Measurements from ENCODE around the gene CDH4. TPM values are rescaled to one million over a fixed set of nuclear protein-coding genes. Genes with fewer than 3 reads are reported as not detected.

Gene CDH4
- total and polyA plus RNA-seq, 2 donors (not counting 3 experiments of a cell fraction or from before 2014, with no cell fraction given), result 0.17 to 0.51 TPM

DNA sequence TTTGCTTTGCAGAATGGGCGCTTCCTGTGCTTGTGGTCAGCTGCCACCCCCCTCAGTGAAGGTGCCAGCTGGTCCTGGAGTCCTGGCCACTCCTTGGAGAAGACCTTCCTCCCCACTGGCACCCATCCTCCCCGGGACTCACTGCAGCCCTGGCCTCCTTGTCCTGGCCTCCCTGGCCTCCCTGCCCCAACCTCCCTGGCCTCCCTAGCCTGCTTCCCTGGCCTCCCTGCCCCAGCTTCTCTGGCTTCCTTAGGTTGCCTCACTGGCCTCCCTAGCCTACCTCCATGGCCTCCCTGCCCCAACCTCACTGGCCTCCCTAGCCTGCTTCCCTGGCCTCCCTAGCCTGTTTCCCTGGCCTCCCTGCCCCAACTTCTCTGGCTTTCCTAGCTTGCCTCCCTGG lies 297.8 kb downstream of the CDH4 start:
- dilution Hi-C loops (cut with MboI; ENCODE audit: extremely low pct_ligation_motif_present, low sequenced_read_pairs), result no loop called here

More for the DNA sequence above, 297.8 kb downstream of the CDH4 start:
- Histone ChIP-seq H3K27me3 (ENCODE audit: control insufficient read depth in 2 of 2, insufficient read depth in 2 of 2, low read length in 2 of 2) (no peaks in the 10 kb centered on the region), H3K4me2 (ENCODE audit: insufficient read depth, low read length) (no peak overlapping the region), H4K20me1 (replicated peaks; ENCODE audit: control insufficient read depth, extremely low read depth, insufficient read depth, low read length) (no peaks in the 10 kb centered on the region), H3K79me2 (ENCODE audit: control insufficient read depth, insufficient read depth, low read length) (no peaks in the 10 kb centered on the region), H3K9me3 (replicated peaks; ENCODE audit: control insufficient read depth, insufficient read depth, low read length) (peaks cover 15% of the 10 kb centered on the region), H3K27ac (ENCODE audit: insufficient read depth, low read depth, low read length) (no peak overlapping the region), H3K9me1 (replicated peaks; ENCODE audit: control insufficient read depth, extremely low read depth, insufficient read depth, low read length) (no peaks in the 10 kb centered on the region), H3K4me3 (replicated peaks in 1 of 3; ENCODE audit: insufficient read depth in 1 of 3, low read depth in 1 of 3, low read length in 3 of 3) (no peak overlapping the region), H3K9ac (replicated peaks; ENCODE audit: extremely low read depth, insufficient read depth, low read length) (no peak overlapping the region), H3K4me1 (ENCODE audit: control insufficient read depth, extremely low read depth, insufficient read depth, low read length) (no peaks in the 10 kb centered on the region), H2AFZ (ENCODE audit: low read depth, low read length) (no peak overlapping the region), H3K36me3 (ENCODE audit: control insufficient read depth in 2 of 2, extremely low read depth in 1 of 2, insufficient read depth in 2 of 2, low read length in 2 of 2) (no peaks in the 10 kb centered on the region)
- intact Hi-C loops (cut with micrococcal nuclease), result no loop called here
- ChIA-PET CTCF (no interaction called here), POLR2A (no interaction called here)
- DNase-seq (ENCODE audit: low read depth, low spot score), result no peak
- BruUV-seq (replicated peaks), result no TSS peak
- no peak for FAIRE-seq
- TF ChIP-seq EZH2 (IDR thresholded peaks at IDR 0.05; ENCODE audit: borderline replicate concordance, low read depth, low read length, severe bottlenecking), result no peak
- no peak for TF ChIP-seq MYC (IDR thresholded peaks at IDR 0.05; ENCODE audit: low read depth, low read length)
- no peak for TF ChIP-seq POLR2AphosphoS5 (IDR thresholded peaks at IDR 0.05; ENCODE audit: insufficient read depth, low read depth, low read length)
- TF ChIP-seq MAX (IDR thresholded peaks at IDR 0.05; ENCODE audit: insufficient read depth, insufficient read length), result no peak
- TF ChIP-seq FOS (IDR thresholded peaks at IDR 0.05; ENCODE audit: borderline replicate concordance, insufficient read depth, low read length), result no peak
- TF ChIP-seq, protein P1, sequence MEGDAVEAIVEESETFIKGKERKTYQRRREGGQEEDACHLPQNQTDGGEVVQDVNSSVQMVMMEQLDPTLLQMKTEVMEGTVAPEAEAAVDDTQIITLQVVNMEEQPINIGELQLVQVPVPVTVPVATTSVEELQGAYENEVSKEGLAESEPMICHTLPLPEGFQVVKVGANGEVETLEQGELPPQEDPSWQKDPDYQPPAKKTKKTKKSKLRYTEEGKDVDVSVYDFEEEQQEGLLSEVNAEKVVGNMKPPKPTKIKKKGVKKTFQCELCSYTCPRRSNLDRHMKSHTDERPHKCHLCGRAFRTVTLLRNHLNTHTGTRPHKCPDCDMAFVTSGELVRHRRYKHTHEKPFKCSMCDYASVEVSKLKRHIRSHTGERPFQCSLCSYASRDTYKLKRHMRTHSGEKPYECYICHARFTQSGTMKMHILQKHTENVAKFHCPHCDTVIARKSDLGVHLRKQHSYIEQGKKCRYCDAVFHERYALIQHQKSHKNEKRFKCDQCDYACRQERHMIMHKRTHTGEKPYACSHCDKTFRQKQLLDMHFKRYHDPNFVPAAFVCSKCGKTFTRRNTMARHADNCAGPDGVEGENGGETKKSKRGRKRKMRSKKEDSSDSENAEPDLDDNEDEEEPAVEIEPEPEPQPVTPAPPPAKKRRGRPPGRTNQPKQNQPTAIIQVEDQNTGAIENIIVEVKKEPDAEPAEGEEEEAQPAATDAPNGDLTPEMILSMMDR (IDR thresholded peaks at IDR 0.05; ENCODE audit: extremely low read depth in 1 of 2, insufficient read depth in 1 of 2, low read depth in 1 of 2, low read length in 2 of 2), result no peak
- no peak for TF ChIP-seq JUN (IDR thresholded peaks at IDR 0.05; ENCODE audit: borderline replicate concordance, insufficient read depth, insufficient read length, low read depth)
- no peak for TF ChIP-seq POLR2A (IDR thresholded peaks at IDR 0.05; ENCODE audit: low read depth, low read length)
- no peak for TF ChIP-seq GATA2 (IDR thresholded peaks at IDR 0.05; ENCODE audit: insufficient read depth, insufficient read length, low read depth, low read length)

Data from endothelial cell of umbilical vein (primary cell).